ENCODE data around the gene TCERG1L.

Gene TCERG1L

DNA sequence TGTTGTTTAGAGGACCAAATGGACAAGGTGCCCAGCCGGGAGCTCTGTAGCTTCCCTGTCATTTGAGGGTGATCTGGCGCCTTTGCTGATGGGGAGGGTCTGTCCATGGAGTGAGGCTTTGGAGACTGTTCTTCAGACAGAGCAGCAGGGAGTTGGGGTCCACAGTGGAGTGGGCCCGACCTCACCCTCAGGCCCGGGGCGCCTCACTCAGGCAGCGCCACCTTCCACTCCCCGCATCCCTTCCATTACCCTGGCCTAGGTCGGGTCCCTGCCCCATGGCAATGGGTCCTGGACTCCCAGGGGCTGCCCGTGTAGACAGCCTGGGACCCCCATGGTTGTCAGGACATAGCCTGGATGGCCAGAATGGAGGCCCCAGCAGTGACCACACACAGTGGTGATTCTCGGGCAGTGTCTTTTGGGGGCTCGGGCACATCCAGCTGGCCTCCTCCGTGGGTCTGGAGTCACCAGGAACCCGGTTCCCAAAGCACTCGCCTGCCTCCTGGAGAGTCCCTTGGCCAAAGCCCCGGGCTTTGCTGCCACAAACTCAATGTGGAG lies 38.5 kb downstream of the TCERG1L start:
- Histone ChIP-seq H3K9ac (ENCODE audit: low read length) (no peak overlapping the region), H3K9me3 (ENCODE audit: insufficient read depth, low read length) (no peaks in the 10 kb centered on the region), H3K79me2 (ENCODE audit: insufficient read depth, low read length) (no peaks in the 10 kb centered on the region), H4K20me1 (ENCODE audit: low read depth, low read length) (no peaks in the 10 kb centered on the region), H2AFZ (ENCODE audit: low read depth, low read length, severe bottlenecking) (no peak overlapping the region), H3K27ac (ENCODE audit: low read depth, low read length) (no peak overlapping the region), H3K36me3 (ENCODE audit: low read length) (no peaks in the 10 kb centered on the region), H3K4me3 (ENCODE audit: insufficient read depth, low read length, poor library complexity, severe bottlenecking) (no peak overlapping the region), H3K27me3 (ENCODE audit: low read length) (no peaks in the 10 kb centered on the region), H3F3A (ENCODE audit: insufficient read depth) (no peaks in the 10 kb centered on the region), H3K9me2 (replicated peaks; ENCODE audit: insufficient read depth, low read length) (no peaks in the 10 kb centered on the region), H3K4me2 (ENCODE audit: low read depth, low read length, poor library complexity, severe bottlenecking) (no peak overlapping the region)
- no peak for TF ChIP-seq EZH2phosphoT487 (conservative IDR thresholded peaks at IDR 0.05; ENCODE audit: low read length)
- TF ChIP-seq, protein P1, sequence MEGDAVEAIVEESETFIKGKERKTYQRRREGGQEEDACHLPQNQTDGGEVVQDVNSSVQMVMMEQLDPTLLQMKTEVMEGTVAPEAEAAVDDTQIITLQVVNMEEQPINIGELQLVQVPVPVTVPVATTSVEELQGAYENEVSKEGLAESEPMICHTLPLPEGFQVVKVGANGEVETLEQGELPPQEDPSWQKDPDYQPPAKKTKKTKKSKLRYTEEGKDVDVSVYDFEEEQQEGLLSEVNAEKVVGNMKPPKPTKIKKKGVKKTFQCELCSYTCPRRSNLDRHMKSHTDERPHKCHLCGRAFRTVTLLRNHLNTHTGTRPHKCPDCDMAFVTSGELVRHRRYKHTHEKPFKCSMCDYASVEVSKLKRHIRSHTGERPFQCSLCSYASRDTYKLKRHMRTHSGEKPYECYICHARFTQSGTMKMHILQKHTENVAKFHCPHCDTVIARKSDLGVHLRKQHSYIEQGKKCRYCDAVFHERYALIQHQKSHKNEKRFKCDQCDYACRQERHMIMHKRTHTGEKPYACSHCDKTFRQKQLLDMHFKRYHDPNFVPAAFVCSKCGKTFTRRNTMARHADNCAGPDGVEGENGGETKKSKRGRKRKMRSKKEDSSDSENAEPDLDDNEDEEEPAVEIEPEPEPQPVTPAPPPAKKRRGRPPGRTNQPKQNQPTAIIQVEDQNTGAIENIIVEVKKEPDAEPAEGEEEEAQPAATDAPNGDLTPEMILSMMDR (IDR thresholded peaks at IDR 0.05; ENCODE audit: insufficient read depth, low read length, poor library complexity, severe bottlenecking): no peak

DNA sequence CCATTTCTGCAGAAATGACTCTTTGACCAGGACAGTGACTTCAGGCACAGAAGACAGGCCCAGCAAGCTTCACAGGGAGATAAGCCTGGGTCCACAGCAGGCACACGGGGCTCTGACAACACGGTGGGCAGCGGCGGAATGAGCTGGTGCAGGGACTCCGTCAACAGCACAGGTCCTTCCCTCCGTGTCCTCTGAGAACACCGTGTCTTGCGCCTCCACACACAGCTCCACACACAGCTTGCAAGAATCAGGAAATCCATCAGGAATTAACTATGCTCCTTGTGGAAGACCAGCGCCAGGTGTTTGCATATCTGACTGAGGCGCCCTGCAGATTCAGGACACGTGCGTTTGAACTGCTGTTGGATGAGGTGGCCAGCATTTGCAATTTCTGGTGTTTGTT lies 39.6 kb downstream of the TCERG1L start:
- Histone ChIP-seq H3K4me2 (ENCODE audit: low read depth, low read length, poor library complexity, severe bottlenecking) (no peak overlapping the region), H3K9ac (ENCODE audit: low read length) (no peak overlapping the region), H2AFZ (ENCODE audit: low read depth, low read length, severe bottlenecking) (no peak overlapping the region), H3F3A (ENCODE audit: insufficient read depth) (no peaks in the 10 kb centered on the region), H3K36me3 (ENCODE audit: low read length) (no peaks in the 10 kb centered on the region), H3K9me3 (ENCODE audit: insufficient read depth, low read length) (no peaks in the 10 kb centered on the region), H3K27me3 (ENCODE audit: low read length) (no peaks in the 10 kb centered on the region), H3K4me3 (ENCODE audit: insufficient read depth, low read length, poor library complexity, severe bottlenecking) (no peak overlapping the region), H4K20me1 (ENCODE audit: low read depth, low read length) (no peaks in the 10 kb centered on the region), H3K9me2 (replicated peaks; ENCODE audit: insufficient read depth, low read length) (no peaks in the 10 kb centered on the region), H3K79me2 (ENCODE audit: insufficient read depth, low read length) (no peaks in the 10 kb centered on the region), H3K27ac (ENCODE audit: low read depth, low read length) (no peak overlapping the region)
- TF ChIP-seq, protein P1 (IDR thresholded peaks at IDR 0.05; ENCODE audit: insufficient read depth, low read length, poor library complexity, severe bottlenecking): no peak
- no peak for TF ChIP-seq EZH2phosphoT487 (conservative IDR thresholded peaks at IDR 0.05; ENCODE audit: low read length)

DNA sequence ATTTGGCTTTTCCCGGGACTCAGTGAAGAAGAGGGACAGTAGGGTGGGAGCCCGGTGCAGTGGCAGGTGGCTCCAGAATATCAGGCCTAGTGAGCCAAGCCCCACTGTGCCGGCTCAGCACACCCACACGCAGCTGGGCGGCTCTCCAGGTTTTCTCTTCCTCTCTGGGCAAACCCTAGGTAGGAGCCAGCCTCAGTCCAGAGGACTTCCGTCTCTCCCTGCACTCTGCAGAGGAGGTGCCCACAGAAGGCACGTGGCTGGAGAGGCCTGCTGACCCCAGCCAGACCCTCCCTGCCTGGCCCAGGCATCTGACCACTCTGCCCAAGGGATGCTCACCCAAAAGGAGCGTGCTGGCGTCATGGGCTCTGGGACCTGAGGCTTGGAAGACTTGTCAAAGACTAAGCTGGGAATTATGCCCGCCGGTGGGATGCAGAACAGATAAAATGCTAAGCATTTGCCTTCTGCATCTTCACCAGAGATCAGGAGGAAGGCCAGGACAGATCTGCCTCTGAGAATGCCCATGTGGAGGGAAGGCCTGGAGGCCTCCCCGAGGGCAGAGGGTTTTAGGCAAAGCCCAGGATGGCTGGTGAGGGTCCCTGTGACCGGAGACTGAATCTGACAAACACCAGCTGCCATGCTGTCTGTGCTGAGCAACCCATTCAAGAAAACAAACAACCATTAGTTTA lies 40.2 kb downstream of the TCERG1L start:
- no peak overlapping the region for H3K4me2 ChIP-seq (ENCODE audit: low read depth, low read length, poor library complexity, severe bottlenecking)
- H3F3A ChIP-seq (ENCODE audit: insufficient read depth): no peaks in the 10 kb centered on the region
- H4K20me1 ChIP-seq (ENCODE audit: low read depth, low read length): no peaks in the 10 kb centered on the region
- no peak overlapping the region for H3K4me3 ChIP-seq (ENCODE audit: insufficient read depth, low read length, poor library complexity, severe bottlenecking)
- H3K9me3 ChIP-seq (ENCODE audit: insufficient read depth, low read length): no peaks in the 10 kb centered on the region
- H3K9ac ChIP-seq (ENCODE audit: low read length): no peak overlapping the region
- H3K9me2 ChIP-seq (replicated peaks; ENCODE audit: insufficient read depth, low read length): no peaks in the 10 kb centered on the region
- H2AFZ ChIP-seq (ENCODE audit: low read depth, low read length, severe bottlenecking): no peak overlapping the region
- TF ChIP-seq, protein P1 (IDR thresholded peaks at IDR 0.05; ENCODE audit: insufficient read depth, low read length, poor library complexity, severe bottlenecking): no peak
- TF ChIP-seq EZH2phosphoT487 (conservative IDR thresholded peaks at IDR 0.05; ENCODE audit: low read length): no peak
- no peak overlapping the region for H3K27ac ChIP-seq (ENCODE audit: low read depth, low read length)
- H3K79me2 ChIP-seq (ENCODE audit: insufficient read depth, low read length): no peaks in the 10 kb centered on the region
- H3K36me3 ChIP-seq (ENCODE audit: low read length): no peaks in the 10 kb centered on the region
- no peaks in the 10 kb centered on the region for H3K27me3 ChIP-seq (ENCODE audit: low read length)

Measured in SU-DHL-6 (cell line).